Measurements from ENCODE around the gene TPM3. TPM values are rescaled to one million over a fixed set of nuclear protein-coding genes. Genes with fewer than 3 reads are reported as not detected.

Gene TPM3
- total and polyA plus RNA-seq, 2 of the 8 experiments (the other 6 are each of a cell fraction or from before 2014, with no cell fraction given): 278 to 572 TPM

- 87% methylated on average over 3 of the region's 3 CpGs; no CpG with 5 or more reads in 1 of the 2 experiments for WGBS, 2 experiments (ENCODE audit: extremely low coverage in 1 of 2, insufficient coverage in 1 of 2, insufficient read length in 1 of 2, insufficient replicate concordance in 2 of 2, low coverage in 1 of 2, low lambda C conversion rate in 2 of 2, missing lambda C conversion rate in 1 of 2)
- Histone ChIP-seq H2AK5ac (ENCODE audit: low read depth, low read length) (no peak overlapping the region), H2AFZ (ENCODE audit: low read length) (peak overlapping the region; percentile 99), H3K4me2 (ENCODE audit: insufficient read depth in 1 of 2, low read depth in 2 of 2, low read length in 2 of 2) (peak overlapping the region in 1 of 2 experiments; percentile 52; a peak in 1 of 4 replicates), H2BK20ac (ENCODE audit: low read length) (no peak overlapping the region), H3K14ac (ENCODE audit: insufficient read length) (no peak overlapping the region), H3K9me3 (ENCODE audit: insufficient read depth in 2 of 2, low read depth in 1 of 2, low read length in 1 of 2) (no peaks in the 10 kb centered on the region), H4K8ac (ENCODE audit: extremely low read depth, insufficient read depth, low read length) (no peak overlapping the region), H4K5ac (ENCODE audit: insufficient read length, low read depth, low read length) (no peak overlapping the region), H3K79me1 (ENCODE audit: low read depth, low read length) (no peaks in the 10 kb centered on the region), H3K27ac (ENCODE audit: low read depth, low read length) (no peak overlapping the region), H3K9ac (replicated peaks in 1 of 4; ENCODE audit: extremely low read depth in 1 of 4, low read depth in 3 of 4, low read length in 3 of 4) (no peak overlapping the region), H2BK5ac (ENCODE audit: low read depth, low read length) (no peak overlapping the region), H3K56ac (replicated peaks; ENCODE audit: insufficient read length, low read depth, low read length) (no peak overlapping the region), H4K20me1 (replicated peaks in 1 of 2; ENCODE audit: control insufficient read depth in 1 of 2, insufficient read depth in 2 of 2, low read length in 2 of 2) (no peaks in the 10 kb centered on the region), H2BK120ac (replicated peaks; ENCODE audit: low read depth, low read length) (no peak overlapping the region), H3K4ac (replicated peaks; ENCODE audit: insufficient read length, low read depth, low read length) (no peak overlapping the region), H2BK15ac (ENCODE audit: low read length) (no peak overlapping the region), H2BK12ac (ENCODE audit: low read depth, low read length) (no peak overlapping the region), H3K27me3 (replicated peaks in 1 of 4; ENCODE audit: control insufficient read depth in 3 of 4, extremely low read depth in 1 of 4, insufficient read depth in 3 of 4, low read length in 3 of 4) (no peaks in the 10 kb centered on the region), H3K18ac (ENCODE audit: extremely low read depth, low read length) (no peak overlapping the region), H3K23me2 (ENCODE audit: low read depth, low read length) (peaks cover 2% of the 10 kb centered on the region; the same call in 1 of the 2 replicates), H3K36me3 (ENCODE audit: control insufficient read depth in 2 of 4, insufficient read depth in 4 of 4, low read length in 3 of 4) (no peaks in the 10 kb centered on the region), H3K4me1 (replicated peaks in 1 of 4; ENCODE audit: control insufficient read depth in 3 of 4, insufficient read depth in 4 of 4, low read length in 3 of 4) (peaks cover 0 to 7% (median 2%) of the 10 kb centered on the region in 4 experiments; a peak in 1 of 7 replicates), H3K79me2 (ENCODE audit: control insufficient read depth in 1 of 2, insufficient read depth in 2 of 2, low read length in 2 of 2) (no peaks in the 10 kb centered on the region), H4K91ac (replicated peaks; ENCODE audit: insufficient read length, low read length) (no peak overlapping the region), H3K23ac (ENCODE audit: insufficient read length) (no peak overlapping the region), H3K4me3 (ENCODE audit: extremely low read depth in 1 of 4, insufficient read depth in 2 of 4, low read depth in 3 of 4, low read length in 4 of 4) (no peak overlapping the region)
- TF ChIP-seq EP300 (IDR thresholded peaks at IDR 0.05; ENCODE audit: borderline replicate concordance in 1 of 2, low read depth in 2 of 2, low read length in 2 of 2) (no peak), CTCF (IDR thresholded peaks at IDR 0.05; ENCODE audit: control extremely low read depth in 1 of 3, insufficient read depth in 1 of 3, low read depth in 1 of 3, low read length in 3 of 3) (peak in 1 of 3 experiments; percentile 1; a peak in 1 of 4 replicates)
- ChIA-PET POLR2A (ENCODE audit: partially characterized antibody) (interaction anchor here (0.6 to 10.7 kb wide), 9 partner anchors 9 to 129 kb away, joined by 3 to 99 read pairs (median 3); partner anchors contain the start of gene UBAP2L), CTCF (ENCODE audit: partially characterized antibody) (interaction anchor here (0.6 to 3.6 kb wide), 22 partner anchors 8 to 1056 kb away, joined by 3 to 19 read pairs (median 4); partner anchors contain the start of genes ENTREP3, HAX1 and TPM3)
- FAIRE-seq: no peak
- DNase-seq (ENCODE audit: low read depth in 1 of 2, low spot score in 2 of 2): no peak
Observed at GRCh38 chr1:154199563-154199879, 7.6 kb upstream of the TPM3 start.
